Measurements from ENCODE around the gene BAIAP2L2.
A peak's percentile ranks its signal among the peaks of the same experiment; 100 is the strongest.
"Not testable (repeated sequence)": the region's sequence is repeated elsewhere in the genome, so short reads cannot be mapped to it uniquely, and the experiment has no call there.

The BAIAP2L2 gene, protein sequence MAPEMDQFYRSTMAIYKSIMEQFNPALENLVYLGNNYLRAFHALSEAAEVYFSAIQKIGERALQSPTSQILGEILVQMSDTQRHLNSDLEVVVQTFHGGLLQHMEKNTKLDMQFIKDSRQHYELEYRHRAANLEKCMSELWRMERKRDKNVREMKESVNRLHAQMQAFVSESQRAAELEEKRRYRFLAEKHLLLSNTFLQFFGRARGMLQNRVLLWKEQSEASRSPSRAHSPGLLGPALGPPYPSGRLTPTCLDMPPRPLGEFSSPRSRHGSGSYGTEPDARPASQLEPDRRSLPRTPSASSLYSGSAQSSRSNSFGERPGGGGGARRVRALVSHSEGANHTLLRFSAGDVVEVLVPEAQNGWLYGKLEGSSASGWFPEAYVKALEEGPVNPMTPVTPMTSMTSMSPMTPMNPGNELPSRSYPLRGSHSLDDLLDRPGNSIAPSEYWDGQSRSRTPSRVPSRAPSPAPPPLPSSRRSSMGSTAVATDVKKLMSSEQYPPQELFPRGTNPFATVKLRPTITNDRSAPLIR

DNA sequence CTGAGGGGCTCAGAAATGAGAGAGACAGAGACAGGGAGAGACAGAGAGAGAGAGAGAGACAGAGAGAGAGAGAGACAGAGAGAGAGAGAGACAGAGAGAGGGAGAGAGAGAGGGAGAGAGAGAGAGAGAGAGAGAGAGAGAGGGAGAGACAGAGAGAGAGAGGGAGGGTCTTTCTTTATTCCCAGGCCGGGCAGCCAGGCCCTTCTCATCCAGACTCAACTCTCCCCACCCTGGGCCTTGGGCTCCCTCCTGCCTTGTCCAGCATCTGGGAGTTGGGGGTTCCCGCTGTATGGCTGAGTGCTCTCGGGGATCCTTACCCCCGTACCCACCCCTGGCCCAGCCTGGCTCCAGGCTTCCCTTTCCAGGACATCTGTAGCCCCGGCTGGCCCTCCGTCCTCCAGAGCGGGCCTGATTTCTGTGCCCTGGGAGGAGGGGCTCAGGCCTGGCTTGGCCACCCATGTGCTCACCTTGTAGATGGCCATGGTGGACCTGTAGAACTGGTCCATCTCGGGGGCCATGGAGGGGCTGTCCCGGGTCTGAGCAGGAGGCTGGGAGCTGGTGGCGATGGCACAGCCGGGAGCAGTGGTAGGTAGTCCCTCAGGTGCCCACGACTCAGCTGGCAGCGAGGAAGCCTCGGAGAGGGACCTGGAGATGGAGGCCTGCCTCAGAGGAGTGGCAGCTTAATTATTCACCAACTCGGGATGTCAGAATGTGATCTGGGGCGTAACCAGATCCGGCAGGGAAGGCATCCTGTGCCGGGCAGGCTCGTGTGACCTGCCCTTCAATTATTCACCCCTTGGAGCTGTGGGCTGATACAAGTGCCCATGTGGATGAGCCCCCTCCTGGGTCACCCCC is at the start of gene BAIAP2L2:
Gene BAIAP2L2 (minus strand): TSS at position 677 of the 855 bp plus-strand sequence. CDS start 159 bp downstream, at position 518.
- DNase-seq (ENCODE audit: low spot score), result no peak

DNA sequence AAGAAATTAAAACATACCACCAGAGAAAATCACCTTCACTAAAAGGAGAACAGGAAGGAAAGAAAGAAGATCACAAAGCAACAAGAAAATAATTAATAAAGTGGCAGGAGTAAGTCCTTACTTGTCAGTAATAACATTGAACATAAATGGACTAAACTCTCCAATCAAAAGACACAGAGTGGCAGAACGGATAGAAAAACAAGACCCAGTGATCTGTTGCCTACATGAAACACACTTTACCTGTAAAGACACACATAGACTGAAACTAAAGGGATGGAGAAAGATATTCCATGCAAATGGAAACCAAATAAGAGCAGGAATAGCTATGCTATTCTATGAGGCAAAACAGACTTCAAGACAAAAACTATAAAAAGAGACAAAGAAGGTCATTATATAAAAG is 45.2 kb upstream of the BAIAP2L2 start:
- DNase-seq (ENCODE audit: low spot score), result no peak

DNA sequence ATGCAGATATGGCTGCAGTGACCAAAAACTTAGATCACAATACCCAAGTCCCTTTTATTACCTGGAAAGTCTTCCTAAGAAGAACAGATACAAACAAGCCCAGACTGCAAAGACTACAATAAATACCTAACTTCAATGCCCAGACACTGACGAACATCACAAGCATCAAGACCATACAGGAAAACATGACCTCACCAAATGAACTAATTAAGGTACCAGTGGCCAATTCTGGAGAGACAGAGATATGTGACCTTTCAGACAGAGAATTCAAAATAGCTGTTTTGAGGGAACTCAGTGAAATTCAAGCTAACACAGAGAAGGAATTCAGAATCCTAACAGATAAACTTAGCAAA is 44.1 kb upstream of the BAIAP2L2 start:
- DNase-seq (ENCODE audit: low spot score), result not testable (repeated sequence)

DNA sequence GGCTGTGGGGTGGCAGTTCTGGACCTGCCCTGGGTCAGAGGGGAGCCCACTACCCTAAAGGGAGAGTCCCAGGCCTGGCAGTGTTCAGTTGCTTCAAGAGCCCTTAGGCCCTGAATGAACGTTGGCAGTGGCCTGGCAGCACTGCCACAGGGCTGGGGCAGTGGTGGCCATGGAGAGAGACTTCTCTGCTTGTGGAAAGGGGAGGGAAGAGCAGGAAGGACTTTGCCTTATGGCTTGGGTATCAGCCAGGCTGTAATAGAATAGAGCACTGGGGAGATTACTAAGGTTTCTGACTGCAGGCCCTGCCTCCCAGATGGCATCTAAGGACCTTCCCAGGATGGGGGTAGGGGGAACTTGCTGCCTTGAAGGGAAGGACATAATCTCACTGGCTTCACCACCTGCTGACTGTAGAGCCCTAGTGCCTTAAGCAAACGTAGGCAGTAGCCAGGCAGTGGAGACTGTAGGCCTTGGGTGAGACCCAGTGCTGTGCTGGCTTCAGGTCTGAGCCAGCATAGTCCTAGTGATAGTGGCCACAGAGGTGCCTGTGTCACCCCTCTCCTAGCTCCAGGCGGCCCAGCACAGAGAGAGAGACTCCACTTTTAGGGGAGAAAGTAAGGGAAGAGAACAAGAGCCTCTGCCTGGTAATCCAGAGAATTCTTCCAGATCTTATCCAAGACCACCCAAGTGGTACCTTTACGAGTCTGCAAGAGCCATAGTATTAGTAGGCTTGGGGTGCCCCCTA is 43.5 kb upstream of the BAIAP2L2 start:
- DNase-seq (ENCODE audit: low spot score), result no peak

DNA sequence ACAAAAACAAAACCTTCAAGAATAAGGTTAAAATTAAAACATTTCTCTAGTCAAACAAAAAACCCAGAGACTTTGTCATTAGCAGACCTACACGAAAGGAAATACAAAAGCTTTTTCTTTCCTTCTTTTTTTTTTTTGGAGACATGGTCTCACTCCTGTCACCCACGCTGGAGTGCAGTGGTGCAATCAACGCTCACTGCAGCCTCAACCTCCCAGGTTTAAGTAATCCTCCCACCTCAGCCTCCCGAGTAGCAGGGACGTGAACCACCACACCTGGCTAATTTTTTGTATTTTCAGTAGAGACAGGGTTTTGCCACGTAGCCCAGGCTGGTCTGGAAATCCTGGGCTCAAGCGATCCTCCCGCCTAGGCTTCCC is 40.6 kb upstream of the BAIAP2L2 start:
- DNase-seq (ENCODE audit: low spot score), result no peak

DNA sequence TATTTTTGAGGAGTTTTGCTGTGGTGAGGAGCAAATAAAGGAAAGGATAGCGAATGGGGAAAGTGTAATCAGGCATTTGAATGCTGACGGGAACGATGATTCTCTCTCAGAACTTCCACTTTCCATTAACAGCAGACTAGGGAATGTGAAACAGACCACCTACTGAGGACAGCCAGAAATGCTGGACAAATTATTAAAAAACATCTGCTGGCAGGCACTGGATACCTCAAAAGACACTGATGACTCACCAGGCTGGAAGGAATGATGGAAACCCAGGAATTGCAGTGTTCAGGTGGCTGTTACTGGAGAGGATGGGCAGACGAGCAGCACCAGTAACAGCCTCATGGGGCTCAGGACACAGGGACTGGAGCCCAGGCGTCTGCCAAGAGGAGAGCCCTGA is 37.8 kb upstream of the BAIAP2L2 start:
- no peak for DNase-seq (ENCODE audit: low spot score)

DNA sequence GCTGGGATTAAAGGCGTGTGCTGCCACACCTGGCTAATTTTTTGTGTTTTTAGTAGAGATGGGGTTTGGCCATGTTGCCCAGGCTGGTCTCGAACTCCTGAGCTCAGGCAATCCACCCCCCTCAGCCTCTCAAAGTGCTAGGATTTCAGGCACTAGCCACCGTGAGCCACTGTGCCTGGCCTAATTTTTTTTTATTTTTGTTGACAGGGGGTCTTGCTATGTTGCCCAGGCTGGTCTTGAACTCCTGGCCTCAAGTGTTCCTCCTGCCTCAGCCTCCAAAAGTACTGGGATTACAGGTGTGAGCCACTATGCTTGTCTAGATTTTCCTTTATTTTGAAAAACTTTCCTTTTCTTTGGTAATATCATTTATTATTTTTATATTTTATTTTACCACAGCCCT is 35.7 kb upstream of the BAIAP2L2 start:
- not testable (repeated sequence) for DNase-seq (ENCODE audit: low spot score)

DNA sequence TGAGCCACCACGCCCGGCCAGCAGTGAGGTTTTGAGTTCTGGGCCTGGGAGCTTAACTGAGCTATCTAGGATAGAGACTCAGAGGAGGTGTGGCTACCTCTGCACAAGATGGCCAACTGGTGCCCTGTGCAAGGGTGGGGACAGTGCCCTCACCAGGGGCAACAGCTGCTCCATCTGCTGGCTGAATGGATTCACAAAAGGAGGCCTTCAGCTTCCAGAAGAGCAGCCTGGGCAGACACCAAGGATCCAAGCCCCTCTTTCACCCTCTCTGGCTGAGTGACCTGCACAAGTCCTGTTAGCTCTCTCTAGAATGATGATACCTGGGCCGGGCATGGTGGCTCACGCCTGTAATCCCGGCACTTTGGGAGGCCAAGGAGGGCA is 33.5 kb upstream of the BAIAP2L2 start:
- peak; percentile 68 for DNase-seq (ENCODE audit: low spot score)

DNA sequence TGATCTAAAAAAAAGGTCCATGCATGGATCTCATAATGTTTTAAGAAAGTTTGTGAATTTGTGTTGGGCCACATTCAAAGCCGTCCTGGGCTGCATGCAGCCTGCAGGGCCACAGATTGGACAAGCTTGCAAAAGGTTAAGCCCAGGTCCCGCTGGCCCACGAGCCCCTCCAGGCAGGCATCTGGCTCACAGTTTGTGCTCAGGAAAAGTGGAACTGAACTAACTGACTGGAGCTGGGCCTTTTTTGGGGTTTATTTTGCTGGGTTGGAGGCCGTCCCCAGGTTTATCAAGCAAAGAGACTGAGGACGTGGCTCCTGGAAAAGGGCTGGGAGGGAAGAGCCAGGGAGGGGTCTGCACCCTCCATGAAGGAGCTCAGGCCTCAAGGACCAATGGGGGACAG is 32.1 kb upstream of the BAIAP2L2 start:
- DNase-seq (ENCODE audit: low spot score), result no peak

DNA sequence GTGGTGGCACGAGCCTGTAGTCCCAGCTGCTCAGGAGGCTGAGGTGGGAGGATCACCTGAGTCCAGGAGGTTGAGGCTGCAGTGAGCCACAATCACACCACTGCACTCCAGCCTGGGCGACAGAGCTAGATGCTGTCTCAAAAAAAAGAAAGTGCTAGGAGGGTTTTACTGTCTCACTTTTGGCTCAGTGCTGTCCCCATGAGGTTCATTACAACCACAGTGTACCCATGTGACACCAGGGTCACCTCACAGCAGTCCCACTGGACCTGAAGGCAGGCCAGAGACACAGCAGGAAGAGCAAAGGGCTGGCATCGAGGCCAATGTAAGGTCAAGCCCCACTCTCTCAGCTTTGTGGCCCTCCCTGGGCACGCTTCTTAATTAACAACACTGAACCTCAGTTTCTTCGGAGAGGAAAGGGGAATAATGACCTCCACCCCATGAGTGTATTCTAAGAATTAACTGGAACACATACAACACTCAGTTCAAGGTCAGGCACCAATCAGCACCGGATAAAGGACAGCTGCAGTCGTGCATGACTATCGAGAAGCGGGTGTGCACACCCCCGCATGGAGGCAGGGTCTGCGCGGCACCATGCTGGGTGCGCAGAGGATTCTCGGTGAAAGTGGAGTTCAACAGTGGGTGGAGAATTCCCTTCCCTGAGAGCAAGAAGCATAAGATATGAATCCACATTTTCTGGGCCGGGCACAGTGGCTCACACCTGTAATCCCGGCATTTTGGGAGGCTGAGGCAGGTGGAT is 30.9 kb upstream of the BAIAP2L2 start:
- DNase-seq (ENCODE audit: low spot score), result no peak

DNA sequence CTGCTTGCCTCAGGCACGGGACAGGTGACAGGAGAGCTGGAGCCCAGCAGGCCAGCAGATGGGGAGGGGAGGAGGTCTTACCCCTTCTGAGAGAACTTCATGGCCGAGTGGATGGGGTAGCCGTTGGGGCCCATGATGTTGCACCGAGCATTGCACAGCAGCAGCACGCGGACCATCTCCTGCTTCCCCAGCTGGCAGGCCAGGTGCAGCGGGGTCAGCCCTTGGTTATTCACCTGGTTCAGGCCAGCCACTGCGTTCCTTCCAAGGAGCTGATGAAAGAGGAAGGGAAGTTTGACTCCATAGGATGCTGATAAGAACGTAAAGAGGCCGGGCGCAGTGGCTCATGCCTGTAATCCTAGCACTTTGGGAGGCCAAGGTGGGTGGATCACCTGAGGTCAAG is 29.4 kb upstream of the BAIAP2L2 start:
- no peak for DNase-seq (ENCODE audit: low spot score)

DNA sequence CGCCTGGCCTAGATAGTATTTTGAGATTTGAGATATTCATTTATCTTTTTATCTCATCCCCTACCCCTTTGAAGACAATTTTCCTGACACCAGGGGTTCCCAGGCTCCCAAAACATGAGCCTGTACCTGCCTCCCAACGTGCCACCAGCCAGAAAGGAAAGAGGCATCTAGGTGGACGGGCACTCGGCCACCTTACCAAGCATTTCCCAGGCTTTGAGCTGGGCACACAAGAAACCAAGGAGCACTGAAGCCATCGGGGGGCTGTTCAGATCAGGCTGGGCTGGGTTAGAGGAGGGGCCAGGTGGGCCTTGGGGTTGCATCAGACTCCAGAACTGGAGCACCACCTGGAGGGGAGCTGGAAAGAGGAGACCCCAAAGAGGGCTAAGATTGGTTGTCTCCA is 28.5 kb upstream of the BAIAP2L2 start:
- no peak for DNase-seq (ENCODE audit: low spot score)

DNA sequence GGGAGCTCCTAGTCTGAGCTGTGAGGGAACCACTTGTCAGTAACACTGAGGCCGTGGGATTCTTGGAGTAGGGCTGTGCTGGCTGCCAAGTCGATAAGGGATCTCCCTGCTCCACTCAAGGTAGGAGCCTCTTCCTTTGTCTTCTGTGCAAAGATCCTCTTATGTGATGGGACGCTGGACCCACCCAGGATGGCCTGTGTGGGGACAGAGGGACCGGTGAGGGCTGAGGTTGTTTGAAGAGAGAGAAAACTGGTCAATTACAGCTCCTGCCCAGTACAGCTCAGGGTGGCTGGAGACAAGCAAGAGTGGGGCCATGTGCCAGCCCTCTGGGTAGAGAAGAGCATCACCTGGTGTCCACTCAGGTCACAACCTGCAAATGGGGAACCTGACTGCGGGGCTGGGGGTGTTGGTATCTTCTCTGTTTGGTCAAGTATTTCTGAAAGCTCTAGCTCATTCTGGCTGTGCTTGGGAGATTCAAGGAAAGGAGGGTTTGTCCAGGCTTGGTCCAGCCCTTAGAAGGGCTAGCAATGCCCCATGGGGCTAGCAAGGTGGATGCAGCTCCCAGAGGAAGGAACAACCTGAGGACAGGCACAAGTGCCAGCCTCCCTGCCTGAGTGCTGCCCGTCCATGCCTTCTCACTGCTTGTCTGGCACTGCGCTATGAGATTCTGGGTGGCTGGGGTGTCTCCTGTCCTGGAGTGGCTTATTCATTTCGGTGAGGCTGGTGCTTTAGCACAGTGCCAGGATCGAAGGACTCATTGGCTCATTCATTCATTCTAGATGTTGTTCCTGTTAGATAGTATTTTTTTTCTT is 27.6 kb upstream of the BAIAP2L2 start:
- no peak for DNase-seq (ENCODE audit: low spot score)

DNA sequence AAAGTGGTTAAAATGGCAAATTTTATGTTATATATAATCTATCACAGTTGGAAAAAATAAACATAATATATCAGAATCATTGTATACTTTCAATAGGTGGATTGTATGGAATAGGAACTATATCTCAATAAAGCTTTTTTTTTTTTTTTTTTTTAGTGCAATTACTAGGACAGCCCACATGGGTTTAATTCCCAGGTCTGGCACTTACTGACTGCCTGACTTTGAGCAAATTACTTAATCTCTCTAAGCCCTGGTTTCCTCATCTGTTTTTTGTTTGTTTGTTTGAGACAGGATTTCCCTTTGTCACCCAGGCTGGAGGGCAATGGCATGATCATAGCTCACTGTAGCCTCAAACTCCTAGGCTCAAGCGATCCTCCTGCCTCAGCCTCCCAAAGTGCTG is 26.1 kb upstream of the BAIAP2L2 start:
- DNase-seq (ENCODE audit: low spot score), result no peak

DNA sequence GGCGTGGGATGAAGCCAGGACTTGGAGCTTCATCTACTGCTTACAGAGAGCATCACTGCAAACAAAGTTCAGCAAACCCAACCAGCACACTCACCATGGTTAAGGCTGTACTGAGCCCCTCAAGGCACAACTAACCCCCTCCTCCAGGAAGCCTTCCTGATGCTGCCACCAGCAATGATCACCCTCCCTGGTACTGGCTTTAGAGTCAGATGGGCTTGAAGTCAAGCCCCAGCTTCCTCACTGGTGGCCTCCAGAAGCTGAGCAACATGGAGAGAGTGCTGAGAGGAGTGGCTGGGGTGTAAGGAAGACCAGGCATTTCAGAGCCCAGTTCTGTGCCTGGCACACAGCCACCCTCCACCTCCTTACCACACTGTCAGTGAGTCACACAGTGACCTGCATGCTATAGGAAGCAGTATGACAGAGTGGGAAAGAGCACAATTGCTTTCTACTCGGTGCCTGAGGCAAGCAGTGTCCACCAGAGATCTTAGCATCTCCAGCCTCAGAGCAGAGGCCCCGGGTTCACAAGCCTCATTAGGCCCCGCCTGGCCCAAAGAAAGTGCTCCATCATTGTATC is 24.7 kb upstream of the BAIAP2L2 start:
- peak; percentile 66 for DNase-seq (ENCODE audit: low spot score)

DNA sequence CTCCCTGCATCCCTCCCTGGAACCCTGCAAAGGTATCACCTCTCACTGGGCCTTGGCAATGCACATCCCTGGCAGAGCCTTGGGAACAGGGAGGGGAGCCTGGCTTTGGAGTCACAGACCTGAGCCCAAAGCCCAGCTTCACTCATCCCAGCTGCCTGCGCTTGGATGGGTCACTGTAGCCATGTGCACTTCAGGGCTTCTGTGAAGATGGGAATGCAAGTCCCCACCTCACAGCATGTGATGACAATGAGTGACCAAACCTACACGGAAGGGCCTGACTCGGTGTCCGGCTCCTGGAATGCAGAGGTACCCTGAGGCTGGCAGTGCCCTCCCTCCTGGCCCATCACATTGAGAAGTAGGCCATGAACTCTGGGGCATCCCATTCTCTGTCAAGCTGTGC is 22.8 kb upstream of the BAIAP2L2 start:
- no peak for DNase-seq (ENCODE audit: low spot score)

DNA sequence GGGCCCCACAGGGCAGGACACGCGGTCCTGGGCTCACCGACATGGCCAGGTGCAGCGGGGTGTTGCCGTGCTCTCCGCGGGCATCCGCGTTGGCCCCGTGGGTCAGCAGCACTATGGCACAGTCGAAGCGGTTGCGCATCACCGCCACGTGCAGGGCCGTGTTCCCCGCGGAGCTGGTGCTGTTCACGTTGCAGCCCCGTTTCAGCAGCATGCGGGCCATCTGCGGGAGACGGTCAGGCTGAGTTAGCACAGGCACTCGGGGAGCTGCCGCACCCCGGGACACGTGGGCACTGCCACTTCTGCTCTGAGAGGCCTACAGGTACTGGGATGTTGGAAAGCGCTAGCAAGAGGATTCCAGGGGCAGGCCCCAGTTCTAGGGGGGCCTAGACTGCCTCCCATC is 22.3 kb upstream of the BAIAP2L2 start:
- DNase-seq (ENCODE audit: low spot score), result no peak

DNA sequence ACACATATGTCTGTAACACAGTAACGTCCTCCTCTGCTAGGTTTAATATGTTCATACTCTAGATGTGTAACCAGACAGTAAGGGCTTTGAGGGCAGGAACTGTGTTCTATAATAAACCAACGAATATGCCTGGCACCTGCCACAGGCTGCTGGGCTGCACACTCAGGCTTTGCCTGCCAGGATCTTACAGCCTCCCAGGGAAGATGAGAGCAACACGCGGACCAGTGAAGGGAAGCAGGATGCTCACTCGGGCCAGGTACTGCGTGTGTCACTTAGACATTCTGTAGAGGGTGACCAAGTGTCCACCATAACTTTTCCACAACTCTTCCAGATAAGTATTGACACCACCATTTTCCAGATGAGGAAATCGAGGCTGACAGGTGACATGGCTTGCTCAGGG is 21.7 kb upstream of the BAIAP2L2 start:
- DNase-seq (ENCODE audit: low spot score), result no peak

DNA sequence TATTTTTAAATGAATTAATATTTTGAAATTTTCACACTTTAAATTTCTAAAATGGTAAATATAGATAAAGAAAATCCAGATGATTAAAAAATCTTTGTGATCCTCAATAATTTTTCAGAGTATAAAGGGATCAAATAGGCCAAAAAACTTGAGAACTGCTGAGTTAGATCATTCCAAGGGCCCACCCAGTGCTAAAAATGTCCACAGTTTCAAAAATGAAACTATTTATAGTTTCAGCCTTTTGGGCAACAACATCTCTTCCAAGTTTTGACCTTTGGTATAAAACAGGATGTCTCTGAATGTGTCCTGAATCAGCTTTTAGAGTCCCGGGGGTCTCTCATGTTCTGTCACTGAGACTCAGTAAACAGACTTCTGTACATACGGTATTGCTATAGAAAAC is 20.9 kb upstream of the BAIAP2L2 start:
- no peak for DNase-seq (ENCODE audit: low spot score)

DNA sequence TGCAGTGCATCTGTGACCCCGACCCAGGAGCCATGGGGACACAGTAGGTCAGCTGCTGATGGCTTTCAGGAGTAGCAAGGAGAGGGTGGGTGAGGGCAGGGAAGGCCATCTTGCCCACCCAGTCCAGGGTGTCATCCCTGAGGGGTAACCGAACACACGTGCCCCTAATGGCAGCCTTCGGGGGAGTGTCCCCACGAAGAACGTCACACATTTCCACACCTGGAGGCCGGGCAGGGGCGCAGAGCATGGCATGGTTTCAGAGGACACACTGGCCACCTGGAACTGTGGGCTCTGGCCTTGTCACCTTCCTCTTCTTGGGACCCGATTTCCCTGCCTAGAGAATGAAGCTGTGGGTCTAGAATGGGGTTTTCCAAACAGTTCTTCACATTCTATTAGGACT is 19.4 kb upstream of the BAIAP2L2 start:
- DNase-seq (ENCODE audit: low spot score), result no peak

DNA sequence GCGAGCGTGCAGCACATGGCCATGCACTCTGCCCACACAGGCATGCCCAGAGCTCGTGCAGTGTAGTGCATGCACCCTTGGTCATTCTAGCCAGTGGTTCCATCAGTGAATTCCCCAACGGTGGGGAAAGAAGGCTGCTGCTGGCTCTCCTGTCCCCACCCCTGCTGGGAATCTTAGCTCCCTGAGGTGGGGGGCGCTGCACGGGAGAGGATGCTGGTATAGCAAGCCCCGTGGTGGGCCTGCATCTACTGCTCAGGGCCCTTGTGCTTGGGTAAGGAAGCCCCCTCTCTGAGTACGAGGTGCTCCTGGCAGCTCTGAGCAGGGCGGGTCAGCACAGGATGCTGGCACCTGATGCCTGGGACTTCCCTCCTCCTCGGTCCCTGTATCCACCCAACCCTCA is 18.5 kb upstream of the BAIAP2L2 start:
- DNase-seq (ENCODE audit: low spot score), result no peak
